Natural killer cell (primary cell): ENCODE results near the gene TTLL12. TPM values are rescaled to one million over a fixed set of nuclear protein-coding genes. Genes with fewer than 3 reads are reported as not detected.

Source experiments
- ATAC-seq, 3 donors: fragments of 150-1000 bp in 2 of 3; fragments of 200-7000 bp in 1 of 3; cut with Tn5 transposase; 1 replicate in 1 of 3; 2 replicates in 2 of 3; pipeline ENCODE4 v1.10.0; 2021; ENCODE audit warnings: mild to moderate bottlenecking in 2 of 3, moderate library complexity in 2 of 3
- DNase-seq, 2 donors: peaks; one replicate each; pipeline versions ENCODE4 v3.0.0 to v3.0.0-alpha.2; 2013 to 2021; ENCODE audit warnings: mixed read lengths in 1 of 2
- H3K27ac ChIP-seq: one replicate; pipeline ENCODE4 v1.5.1; 2013; ENCODE audit warnings: mild to moderate bottlenecking, low read length
- H3K27me3 ChIP-seq: one replicate; pipeline ENCODE4 v1.6.1; 2013; ENCODE audit warnings: low read length; ENCODE audit not compliant: control insufficient read depth, insufficient read depth
- H3K36me3 ChIP-seq: one replicate; pipeline ENCODE4 v1.6.1; 2013; ENCODE audit warnings: low read length; ENCODE audit not compliant: control insufficient read depth, insufficient read depth
- H3K4me1 ChIP-seq: one replicate; pipeline ENCODE4 v1.6.1; 2013; ENCODE audit warnings: low read length; ENCODE audit not compliant: control insufficient read depth, insufficient read depth
- H3K4me3 ChIP-seq: one replicate; pipeline ENCODE4 v1.5.1; 2013; ENCODE audit warnings: low read length
- H3K9me3 ChIP-seq: one replicate; pipeline ENCODE4 v1.6.1; 2013; ENCODE audit warnings: low read length; ENCODE audit not compliant: control insufficient read depth, insufficient read depth
- H3K27ac Mint-ChIP-seq, 2 donors: one replicate each; pipeline ENCODE4 v1.8.0; 2022; ENCODE audit warnings: mild to moderate bottlenecking in 2 of 2, mixed read lengths in 2 of 2, moderate library complexity in 1 of 2
- H3K27me3 Mint-ChIP-seq, 2 donors: one replicate each; pipeline ENCODE4 v1.8.0; 2022; ENCODE audit warnings: low read depth in 2 of 2, mixed read lengths in 2 of 2
- H3K36me3 Mint-ChIP-seq: one replicate; pipeline ENCODE4 v1.8.0; 2022; ENCODE audit warnings: mixed read lengths
- H3K4me1 Mint-ChIP-seq, 2 donors: one replicate each; pipeline ENCODE4 v1.8.0; 2022; ENCODE audit warnings: mixed read lengths in 2 of 2
- H3K4me3 Mint-ChIP-seq: one replicate; pipeline ENCODE4 v1.8.0; 2022; ENCODE audit warnings: mild to moderate bottlenecking, moderate library complexity, mixed read lengths
- H3K9me3 Mint-ChIP-seq, 2 donors: one replicate each; pipeline ENCODE4 v1.8.0; 2022; ENCODE audit warnings: mixed read lengths in 2 of 2
- WGBS: methylation state at CpG from one replicate; pipeline ENCODE4 v1.1.7; 2013; ENCODE audit warnings: missing lambda C conversion rate; ENCODE audit not compliant: insufficient coverage; 5-methylcytosine and 5-hydroxymethylcytosine counted together
- intact Hi-C: fragments of 100-400 bp; cut with micrococcal nuclease; formaldehyde crosslinking; loops from one replicate; pipeline ENCODE4 v1.14.2; 2022
- total RNA-seq, 4 donors: library from RNA; stranded (reverse); fragments of 120-200 nt in 1 of 4; gene quantifications; one replicate each; pipeline versions ENCODE4 v1.2.3 to v1.2.4, GENCODE V29; 2013 to 2022
- TF ChIP-seq, protein P1 (sequence below): fragments of 200-600 bp; IDR thresholded peaks from one replicate; pipeline ENCODE4 v1.8.0; 2022; ENCODE audit warnings: antibody characterized with exemption

TTLL12 gene
- total RNA-seq, 3 donors from 2014 or later (not counting 1 experiment from before 2014, with no cell fraction given): 9.3 to 15.5 (median 13.7) TPM

DNA sequence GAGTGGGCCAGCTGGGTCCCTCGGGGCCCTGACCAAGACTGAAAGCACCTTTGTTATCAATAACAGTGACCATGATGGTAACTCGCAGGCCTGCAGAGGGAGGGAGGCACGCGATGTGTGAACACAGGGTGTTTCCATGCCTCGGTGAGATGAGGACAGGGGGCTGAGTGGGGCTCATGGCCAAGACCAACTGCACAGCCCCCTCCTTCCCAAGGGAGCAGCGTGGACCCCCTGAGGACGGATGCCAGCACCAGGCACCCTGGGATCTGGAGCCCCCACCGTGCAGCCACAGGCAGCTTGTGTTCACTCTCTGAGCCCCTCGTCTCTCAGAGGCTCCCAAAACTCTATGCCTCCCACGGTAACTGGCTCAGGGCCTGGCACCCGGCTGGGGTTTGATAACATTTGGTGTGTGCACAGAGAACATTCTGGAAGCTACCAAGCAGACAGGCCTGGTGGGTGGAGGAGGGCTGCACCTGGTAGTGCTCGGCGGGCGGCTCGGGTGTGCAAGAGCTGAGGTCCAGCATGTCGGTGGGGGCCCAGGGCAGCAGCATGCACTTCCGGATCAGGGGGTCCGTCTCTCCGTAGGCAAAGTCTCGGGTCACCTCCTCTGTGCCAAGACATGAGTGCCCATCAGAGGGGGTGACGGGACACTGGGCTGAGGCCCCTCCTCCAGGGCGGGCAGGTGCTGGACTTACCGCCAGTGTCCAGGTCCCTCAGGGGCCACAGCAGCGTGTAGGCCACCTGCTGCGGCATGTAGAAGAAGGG, 7.6 kb downstream of the TTLL12 start:
- H3K27me3 ChIP-seq: no peaks in the 10 kb centered on the region
- ATAC-seq: no peak
- H3K4me1 ChIP-seq: no peaks in the 10 kb centered on the region
- 98% methylated on average over 25 of the region's 25 CpGs for WGBS
- no peaks in the 10 kb centered on the region for H3K9me3 Mint-ChIP-seq
- no peak overlapping the region for H3K27ac Mint-ChIP-seq
- no peak overlapping the region for H3K4me3 Mint-ChIP-seq
- TF ChIP-seq, protein P1, sequence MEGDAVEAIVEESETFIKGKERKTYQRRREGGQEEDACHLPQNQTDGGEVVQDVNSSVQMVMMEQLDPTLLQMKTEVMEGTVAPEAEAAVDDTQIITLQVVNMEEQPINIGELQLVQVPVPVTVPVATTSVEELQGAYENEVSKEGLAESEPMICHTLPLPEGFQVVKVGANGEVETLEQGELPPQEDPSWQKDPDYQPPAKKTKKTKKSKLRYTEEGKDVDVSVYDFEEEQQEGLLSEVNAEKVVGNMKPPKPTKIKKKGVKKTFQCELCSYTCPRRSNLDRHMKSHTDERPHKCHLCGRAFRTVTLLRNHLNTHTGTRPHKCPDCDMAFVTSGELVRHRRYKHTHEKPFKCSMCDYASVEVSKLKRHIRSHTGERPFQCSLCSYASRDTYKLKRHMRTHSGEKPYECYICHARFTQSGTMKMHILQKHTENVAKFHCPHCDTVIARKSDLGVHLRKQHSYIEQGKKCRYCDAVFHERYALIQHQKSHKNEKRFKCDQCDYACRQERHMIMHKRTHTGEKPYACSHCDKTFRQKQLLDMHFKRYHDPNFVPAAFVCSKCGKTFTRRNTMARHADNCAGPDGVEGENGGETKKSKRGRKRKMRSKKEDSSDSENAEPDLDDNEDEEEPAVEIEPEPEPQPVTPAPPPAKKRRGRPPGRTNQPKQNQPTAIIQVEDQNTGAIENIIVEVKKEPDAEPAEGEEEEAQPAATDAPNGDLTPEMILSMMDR: no peak
- no peak for DNase-seq
- no peaks in the 10 kb centered on the region for H3K36me3 Mint-ChIP-seq
- H3K4me3 ChIP-seq: no peak overlapping the region
- H3K9me3 ChIP-seq: no peaks in the 10 kb centered on the region
- no peaks in the 10 kb centered on the region for H3K27me3 Mint-ChIP-seq
- peaks cover 8 to 12% of the 10 kb centered on the region in 2 donors for H3K4me1 Mint-ChIP-seq
- peaks cover 11% of the 10 kb centered on the region for H3K36me3 ChIP-seq
- intact Hi-C loops: no loop called here
- no peak overlapping the region for H3K27ac ChIP-seq

- TF ChIP-seq, protein P1: no peak
- no peak for ATAC-seq
- Mint-ChIP-seq H3K27ac (no peak overlapping the region), H3K36me3 (no peaks in the 10 kb centered on the region), H3K27me3 (no peaks in the 10 kb centered on the region), H3K9me3 (no peaks in the 10 kb centered on the region), H3K4me1 (peaks cover 4 to 8% of the 10 kb centered on the region in 2 donors), H3K4me3 (no peak overlapping the region)
- no peak for DNase-seq
- H3K27me3 ChIP-seq: no peaks in the 10 kb centered on the region
- no peak overlapping the region for H3K27ac ChIP-seq
- intact Hi-C loops: no loop called here
- WGBS: 91% methylated on average over 7 of the region's 7 CpGs
- peaks cover 23% of the 10 kb centered on the region for H3K36me3 ChIP-seq
- H3K9me3 ChIP-seq: no peaks in the 10 kb centered on the region
- no peaks in the 10 kb centered on the region for H3K4me1 ChIP-seq
- no peak overlapping the region for H3K4me3 ChIP-seq
Measured at GRCh38 chr22:43177479-43177878, 9.5 kb downstream of the TTLL12 start.

DNA sequence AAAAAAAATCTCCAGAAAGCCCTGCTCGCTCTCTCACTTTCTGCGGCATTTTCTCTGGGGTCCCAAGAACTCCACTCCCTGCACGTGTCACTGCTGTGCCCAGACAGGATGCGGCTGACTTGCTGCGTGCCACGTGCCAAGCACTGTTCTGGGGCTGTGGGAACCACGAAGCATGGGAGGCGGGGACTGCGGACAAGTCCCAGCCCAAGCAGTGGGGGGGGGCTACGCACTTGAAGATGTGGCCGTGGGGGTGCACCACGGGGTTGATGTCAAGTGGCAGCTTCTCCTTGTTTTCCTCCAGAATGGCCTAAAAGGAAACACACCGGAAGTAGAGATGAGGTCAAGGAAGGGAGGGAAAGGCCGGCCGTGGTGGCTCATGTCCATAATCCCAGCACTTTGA, 10.8 kb downstream of the TTLL12 start:
- Histone ChIP-seq H3K27ac (no peak overlapping the region), H3K4me3 (no peak overlapping the region), H3K36me3 (peaks cover 27% of the 10 kb centered on the region), H3K4me1 (peaks cover 7% of the 10 kb centered on the region), H3K27me3 (no peaks in the 10 kb centered on the region), H3K9me3 (no peaks in the 10 kb centered on the region)
- Mint-ChIP-seq H3K4me1 (peaks cover 4 to 8% of the 10 kb centered on the region in 2 donors), H3K27ac (peak overlapping the region in 1 of 2 donors; percentile 68), H3K4me3 (peak overlapping the region; percentile 37), H3K9me3 (no peaks in the 10 kb centered on the region), H3K36me3 (no peaks in the 10 kb centered on the region), H3K27me3 (no peaks in the 10 kb centered on the region)
- 56% methylated on average over 13 of the region's 15 CpGs for WGBS
- TF ChIP-seq, protein P1: no peak
- intact Hi-C loops: no loop called here
- no peak for DNase-seq
- peak in 1 of 3 donors; percentile 92 for ATAC-seq
